HepG2 (cell line): Measurements from ENCODE around the gene PPP1R16B. TPM values are rescaled to one million over a fixed set of nuclear protein-coding genes. Genes with fewer than 3 reads are reported as not detected.

Experiments used
- ATAC-seq: fragments of 200-7000 bp; cut with Tn5 transposase; 3 replicates; pipeline ENCODE4 v1.9.1; 2020; ENCODE audit warnings: mild to moderate bottlenecking, moderate library complexity
- BruUV-seq: library from RNA; stranded (reverse); fragments of 400-500 nt; replicated peaks from 2 replicates; lab custom pipeline; 2021; lab: Mats Ljungman, UMichigan
- CTCF ChIA-PET: fragments of 300-600 bp; formaldehyde crosslinking; extraction: SDS; loops from one replicate; lab custom pipeline; 2021; ENCODE audit warnings: low total read pairs, inconsistent platforms, low intra/inter-chr PET ratio; lab: Yijun Ruan, JAX
- POLR2A ChIA-PET: fragments of 350-600 bp; sonication (Branson Sonifier 250); formaldehyde crosslinking; loops from one replicate; lab custom pipeline; 2020; ENCODE audit warnings: antibody characterized with exemption, inconsistent platforms; lab: Yijun Ruan, JAX
- DNase-seq: peaks from one replicate; pipeline ENCODE4 v3.0.0-alpha.2; 2015; ENCODE audit warnings: low spot score
- FAIRE-seq: peaks from 3 replicates; lab custom pipeline; 2011; peaks lifted over from hg19 to GRCh38; lab: Jason Lieb, UNC
- H2AFZ ChIP-seq: one replicate; pipeline ENCODE4 v1.6.1; 2011; ENCODE audit warnings: low read length, inconsistent platforms
- H3K27ac ChIP-seq: fragments of 300-600 bp; 3 replicates; pipeline ENCODE4 v1.8.0; 2011; ENCODE audit warnings: mixed run types, mild to moderate bottlenecking, mixed read lengths, low read length, inconsistent platforms; ENCODE audit not compliant: insufficient read depth; ENCODE audit errors: extremely low read length
- H3K27me3 ChIP-seq, 2 experiments: fragments of 200-600 bp in 1 of 2; 2 replicates in 1 of 2; 3 replicates in 1 of 2; pipeline versions ENCODE4 v1.6.0 to v1.8.0; 2011; ENCODE audit warnings: low read length in 2 of 2, mild to moderate bottlenecking in 2 of 2, moderate library complexity in 2 of 2, inconsistent platforms in 1 of 2; ENCODE audit not compliant: insufficient read depth in 2 of 2, control insufficient read depth in 1 of 2
- H3K36me3 ChIP-seq, 2 experiments: fragments of 200-600 bp in 1 of 2; replicated peaks in 1 of 2; 2 replicates in 1 of 2; 3 replicates in 1 of 2; pipeline versions ENCODE4 v1.5.1 to v1.8.0; 2011; ENCODE audit warnings: low read length in 2 of 2, inconsistent platforms in 1 of 2; ENCODE audit not compliant: insufficient read depth in 2 of 2, control insufficient read depth in 1 of 2
- H3K4me1 ChIP-seq: 2 replicates; pipeline ENCODE4 v1.5.1; 2012; ENCODE audit warnings: low read length, inconsistent platforms; ENCODE audit not compliant: insufficient read depth
- H3K4me2 ChIP-seq: 2 replicates; pipeline ENCODE4 v1.6.0; 2011; ENCODE audit warnings: low read depth, low read length, inconsistent platforms
- H3K4me3 ChIP-seq, 3 experiments: fragments of 200-600 bp in 1 of 3; sonication (generic), shearing (Covaris generic) in 1 of 3; replicated peaks in 1 of 3; 2 replicates each; pipeline ENCODE4 v1.5.1; 2011 to 2016; ENCODE audit warnings: low read length in 3 of 3, inconsistent platforms in 2 of 3, low read depth in 2 of 3, mild to moderate bottlenecking in 2 of 3, control low read depth in 1 of 3, mixed read lengths in 1 of 3; ENCODE audit not compliant: insufficient read depth in 1 of 3
- H3K79me2 ChIP-seq: one replicate; pipeline ENCODE4 v1.6.1; 2011; ENCODE audit warnings: low read length, inconsistent platforms; ENCODE audit not compliant: insufficient read depth
- H3K9ac ChIP-seq: 2 replicates; pipeline ENCODE4 v1.6.0; 2011; ENCODE audit warnings: mild to moderate bottlenecking, low read depth, low read length, inconsistent platforms; ENCODE audit not compliant: insufficient read depth
- H3K9me3 ChIP-seq: 2 replicates; pipeline ENCODE4 v1.5.1; 2012; ENCODE audit warnings: mild to moderate bottlenecking, low read length
- H4K20me1 ChIP-seq: 2 replicates; pipeline ENCODE4 v1.6.0; 2011; ENCODE audit warnings: inconsistent platforms, mild to moderate bottlenecking, low read length, moderate library complexity; ENCODE audit not compliant: insufficient read depth
- ARHGAP35 ChIP-seq: sonication (generic); formaldehyde crosslinking; IDR thresholded peaks from 2 replicates; pipeline ENCODE4 v1.9.0; 2022; ENCODE audit warnings: mild to moderate bottlenecking, inconsistent platforms, moderate library complexity, missing genetic modification reagents, borderline replicate concordance
- CENPBD1 ChIP-seq: sonication (generic); formaldehyde crosslinking; IDR thresholded peaks from 2 replicates; pipeline ENCODE4 v1.8.0; 2022; ENCODE audit warnings: missing genetic modification reagents, low read depth, mild to moderate bottlenecking, borderline replicate concordance
- ETV6 ChIP-seq: sonication (generic); formaldehyde crosslinking; conservative IDR thresholded peaks from 2 replicates; pipeline ENCODE4 v1.4.0; 2020; ENCODE audit warnings: missing genetic modification reagents
- KDM5B ChIP-seq: sonication (generic); formaldehyde crosslinking; IDR thresholded peaks from 2 replicates; pipeline ENCODE4 v1.4.0; 2020; ENCODE audit warnings: missing genetic modification reagents, mild to moderate bottlenecking, borderline replicate concordance
- KLF13 ChIP-seq: sonication (generic); formaldehyde crosslinking; IDR thresholded peaks from 2 replicates; pipeline ENCODE4 v1.4.0; 2020; ENCODE audit warnings: mild to moderate bottlenecking, missing genetic modification reagents
- NFKBIZ ChIP-seq: IDR thresholded peaks from 2 replicates; pipeline ENCODE4 v1.6.1; 2018; ENCODE audit warnings: missing genetic modification reagents, missing compliant biosample characterization
- RFX5 ChIP-seq: IDR thresholded peaks from 2 replicates; pipeline ENCODE4 v1.6.1; 2011; ENCODE audit warnings: low read depth, low read length, improper control_type of control experiment
- RNF2 ChIP-seq: fragments of 450-650 bp; conservative IDR thresholded peaks from 2 replicates; pipeline ENCODE4 v1.6.1; 2016; ENCODE audit warnings: low read depth
- SOX6 ChIP-seq, 2 experiments: fragments of 450-650 bp in 1 of 2; sonication (generic) in 1 of 2; formaldehyde crosslinking in 1 of 2; IDR thresholded peaks; 2 replicates each; pipeline versions ENCODE4 v1.4.0 to v1.6.1; 2017 to 2020; ENCODE audit warnings: antibody characterized with exemption in 1 of 2, mild to moderate bottlenecking in 1 of 2, missing genetic modification reagents in 1 of 2
- SSRP1 ChIP-seq: IDR thresholded peaks from 2 replicates; pipeline ENCODE4 v1.6.1; 2016; ENCODE audit warnings: control low read depth
- TMF1 ChIP-seq: sonication (generic); formaldehyde crosslinking; IDR thresholded peaks from 2 replicates; pipeline ENCODE4 v1.8.1; 2022; ENCODE audit warnings: low read depth, missing genetic modification reagents
- ZNF136 ChIP-seq: sonication (generic); formaldehyde crosslinking; IDR thresholded peaks from 2 replicates; pipeline ENCODE4 v1.8.1; 2022; ENCODE audit warnings: low read depth, mild to moderate bottlenecking, moderate library complexity, missing genetic modification reagents
- ZNF331 ChIP-seq: sonication (generic); formaldehyde crosslinking; IDR thresholded peaks from 2 replicates; pipeline ENCODE4 v1.4.0; 2020; ENCODE audit warnings: missing genetic modification reagents
- ZNF780A ChIP-seq: sonication (generic); formaldehyde crosslinking; IDR thresholded peaks from 2 replicates; pipeline ENCODE4 v1.8.0; 2022; ENCODE audit warnings: mild to moderate bottlenecking, missing genetic modification reagents, moderate library complexity
- ZSCAN21 ChIP-seq: sonication (generic); formaldehyde crosslinking; IDR thresholded peaks from 2 replicates; pipeline ENCODE4 v1.8.0; 2022; ENCODE audit warnings: mild to moderate bottlenecking, missing genetic modification reagents, moderate library complexity, borderline replicate concordance
- WGBS: methylation state at CpG from one replicate; pipeline ENCODE4 v1.1.6; 2017; ENCODE audit warnings: low lambda C conversion rate; 5-methylcytosine and 5-hydroxymethylcytosine counted together
- in situ Hi-C: cut with HindIII; loops from 2 replicates; pipeline ENCODE4 v1.10.0; 2017; ENCODE audit warnings: low pct_unique_long_range_greater_than_20kb; ENCODE audit not compliant: extremely low pct_ligation_motif_present
- intact Hi-C: fragments of 100-400 bp; cut with micrococcal nuclease; formaldehyde crosslinking; loops from one replicate; pipeline ENCODE4 v1.10.0; 2022; ENCODE audit not compliant: unreplicated experiment
- polyA plus RNA-seq, 8 experiments: library from polyadenylated mRNA; depleted of rRNA in 3 of 8; stranded (reverse) in 7 of 8; unstranded in 1 of 8; fragments of >200 nt; fragmentation: Illumina TruSeq in 4 of 8; extraction: Trizol in 4 of 8; gene quantifications; 2 replicates each; pipeline versions ENCODE4 v1.2.1 to v1.2.3, GENCODE V29; 2011 to 2016; ENCODE audit warnings: low read depth in 4 of 8, missing spikeins in 1 of 8, mixed read lengths in 1 of 8; ENCODE audit not compliant: insufficient read depth in 1 of 8
- total RNA-seq, 5 experiments: library from RNA; depleted of rRNA; stranded (reverse); fragments of >200 nt; fragmentation: Illumina TruSeq; extraction: Trizol; gene quantifications; 2 replicates each; pipeline ENCODE4 v1.2.3, GENCODE V29; 2016; ENCODE audit warnings: low read depth in 1 of 5

The PPP1R16B gene
- total and polyA plus RNA-seq, 2 of the 13 experiments (the other 11 are each of a cell fraction or from before 2014, with no cell fraction given): 0.02 to 0.11 TPM

GRCh38 chr20:38804221-38804620 lies 1.3 kb upstream of the PPP1R16B start:
- Histone ChIP-seq H3K4me1 (peaks cover 22% of the 10 kb centered on the region), H3K9me3 (no peaks in the 10 kb centered on the region), H3K36me3 (no peaks in the 10 kb centered on the region), H3K27ac (no peak overlapping the region), H3K9ac (no peak overlapping the region), H4K20me1 (no peaks in the 10 kb centered on the region), H2AFZ (no peak overlapping the region), H3K4me3 (no peak overlapping the region), H3K27me3 (peaks cover 14 to 52% of the 10 kb centered on the region in 2 experiments), H3K4me2 (no peak overlapping the region), H3K79me2 (no peaks in the 10 kb centered on the region)
- POLR2A ChIA-PET: no interaction called here
- BruUV-seq: no TSS peak
- TF ChIP-seq ARHGAP35 (CRISPR knock-in tag) (no peak), CENPBD1 (CRISPR knock-in tag) (no peak), ZNF780A (CRISPR knock-in tag) (no peak), ZSCAN21 (no peak), RNF2 (no peak), NFKBIZ (CRISPR knock-in tag) (no peak), SSRP1 (CRISPR knock-in tag) (no peak), KDM5B (CRISPR knock-in tag) (no peak), RFX5 (no peak), SOX6 (IDR thresholded peaks at IDR 0.05) (no peak), SOX6 (CRISPR knock-in tag; IDR thresholded peaks at IDR 0.05) (no peak), ETV6 (no peak), ZNF136 (CRISPR knock-in tag) (no peak), KLF13 (CRISPR knock-in tag) (no peak), ZNF331 (no peak), TMF1 (CRISPR knock-in tag) (no peak)
- FAIRE-seq: no peak
- no peak for DNase-seq
- in situ Hi-C loops: no loop called here
- no peak for ATAC-seq
- intact Hi-C loops: no loop called here
- WGBS: 48% methylated on average over 3 of the region's 3 CpGs
- CTCF ChIA-PET: no interaction called here
